Skeletal muscle tissue (tissue), 4 donors: ENCODE data around the gene ESRRA. TPM values are rescaled to one million over a fixed set of nuclear protein-coding genes. Genes with fewer than 3 reads are reported as not detected.
A peak's percentile ranks its signal among the peaks of the same experiment; 100 is the strongest.

Experiments
- H3K27ac ChIP-seq: one replicate; pipeline ENCODE4 v1.7.0; 2013; ENCODE audit warnings: mild to moderate bottlenecking, low read depth, low read length, inconsistent platforms
- H3K27me3 ChIP-seq, 3 donors: one replicate each; pipeline ENCODE4 v1.7.0; 2013; ENCODE audit warnings: low read length in 3 of 3; ENCODE audit not compliant: control insufficient read depth in 3 of 3, insufficient read depth in 3 of 3
- H3K36me3 ChIP-seq, 3 donors: one replicate each; pipeline ENCODE4 v1.7.0; 2013; ENCODE audit warnings: low read length in 3 of 3; ENCODE audit not compliant: control insufficient read depth in 3 of 3, insufficient read depth in 3 of 3
- H3K4me1 ChIP-seq, 3 donors: one replicate each; pipeline ENCODE4 v1.7.0; 2013; ENCODE audit warnings: low read length in 3 of 3, mild to moderate bottlenecking in 3 of 3; ENCODE audit not compliant: control insufficient read depth in 3 of 3, insufficient read depth in 3 of 3
- H3K4me3 ChIP-seq, 3 donors: one replicate each; pipeline ENCODE4 v1.7.0; 2013; ENCODE audit warnings: low read length in 3 of 3
- H3K9ac ChIP-seq, 3 donors: one replicate each; pipeline ENCODE4 v1.7.0; 2013; ENCODE audit warnings: low read length in 3 of 3, mild to moderate bottlenecking in 3 of 3, moderate library complexity in 2 of 3, low read depth in 1 of 3
- H3K9me3 ChIP-seq, 3 donors: one replicate each; pipeline ENCODE4 v1.7.0; 2013; ENCODE audit warnings: low read length in 3 of 3; ENCODE audit not compliant: control insufficient read depth in 3 of 3
- total RNA-seq: library from RNA; depleted of rRNA; stranded (reverse); fragments of >200 nt; gene quantifications from one replicate; pipeline ENCODE4 v1.2.3, GENCODE V29; 2014
- donor health status: Osteomylitis.

ESRRA gene
- total RNA-seq, 1 donor from 2014 or later, result 35.0 TPM

DNA sequence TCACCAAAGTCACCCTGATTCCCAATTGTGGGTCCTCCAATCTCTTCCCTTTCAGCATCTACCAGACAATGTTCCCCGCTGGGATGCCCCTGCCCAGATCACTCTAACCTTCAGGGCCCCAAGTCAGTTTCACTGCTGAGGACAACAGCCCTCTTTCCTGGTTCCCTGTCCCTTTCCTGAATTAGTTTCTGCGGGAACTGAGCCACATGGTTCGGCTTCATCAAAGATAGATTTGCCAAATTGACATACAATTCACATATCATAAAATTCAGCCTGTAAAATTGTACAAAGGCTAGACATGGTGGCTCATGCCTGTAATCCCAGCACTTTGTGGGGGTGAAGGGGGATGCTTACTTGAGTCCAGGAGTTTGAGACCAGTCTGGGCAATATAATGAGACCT lies 22.7 kb downstream of the ESRRA start:
- H3K27me3 ChIP-seq, result no peaks in the 10 kb centered on the region
- peaks cover 0 to under 1% (median under 1%) of the 10 kb centered on the region in 3 donors for H3K36me3 ChIP-seq
- no peak overlapping the region for H3K27ac ChIP-seq
- peaks cover 15 to 20% (median 15%) of the 10 kb centered on the region in 3 donors for H3K4me1 ChIP-seq
- H3K9me3 ChIP-seq, result no peaks in the 10 kb centered on the region
- no peak overlapping the region for H3K4me3 ChIP-seq
- no peak overlapping the region for H3K9ac ChIP-seq

DNA sequence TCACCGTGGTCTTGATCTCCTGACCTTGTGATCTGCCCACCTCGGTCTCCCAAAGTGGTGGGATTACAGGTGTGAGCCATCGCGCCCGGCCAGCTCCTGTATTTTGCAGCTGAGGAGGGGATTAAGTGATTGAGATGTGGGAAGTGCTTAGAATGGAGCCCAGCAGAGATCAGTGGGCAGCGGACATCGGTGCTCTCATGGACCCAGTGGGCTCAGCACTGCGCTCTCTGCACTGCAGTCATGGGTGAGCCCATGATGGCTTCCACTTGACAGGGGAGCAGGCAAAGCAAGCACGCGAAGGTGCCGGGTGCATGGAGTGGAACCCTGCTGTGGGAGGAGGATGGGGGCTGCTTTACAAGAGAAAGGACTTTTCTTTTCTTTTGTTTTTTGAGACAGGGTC lies 25.6 kb downstream of the ESRRA start:
- no peak overlapping the region for H3K4me3 ChIP-seq
- no peak overlapping the region for H3K27ac ChIP-seq
- no peaks in the 10 kb centered on the region for H3K9me3 ChIP-seq
- H3K9ac ChIP-seq, result no peak overlapping the region
- no peaks in the 10 kb centered on the region for H3K36me3 ChIP-seq
- H3K27me3 ChIP-seq, result no peaks in the 10 kb centered on the region
- H3K4me1 ChIP-seq, result peaks cover 15 to 20% (median 15%) of the 10 kb centered on the region in 3 donors

DNA sequence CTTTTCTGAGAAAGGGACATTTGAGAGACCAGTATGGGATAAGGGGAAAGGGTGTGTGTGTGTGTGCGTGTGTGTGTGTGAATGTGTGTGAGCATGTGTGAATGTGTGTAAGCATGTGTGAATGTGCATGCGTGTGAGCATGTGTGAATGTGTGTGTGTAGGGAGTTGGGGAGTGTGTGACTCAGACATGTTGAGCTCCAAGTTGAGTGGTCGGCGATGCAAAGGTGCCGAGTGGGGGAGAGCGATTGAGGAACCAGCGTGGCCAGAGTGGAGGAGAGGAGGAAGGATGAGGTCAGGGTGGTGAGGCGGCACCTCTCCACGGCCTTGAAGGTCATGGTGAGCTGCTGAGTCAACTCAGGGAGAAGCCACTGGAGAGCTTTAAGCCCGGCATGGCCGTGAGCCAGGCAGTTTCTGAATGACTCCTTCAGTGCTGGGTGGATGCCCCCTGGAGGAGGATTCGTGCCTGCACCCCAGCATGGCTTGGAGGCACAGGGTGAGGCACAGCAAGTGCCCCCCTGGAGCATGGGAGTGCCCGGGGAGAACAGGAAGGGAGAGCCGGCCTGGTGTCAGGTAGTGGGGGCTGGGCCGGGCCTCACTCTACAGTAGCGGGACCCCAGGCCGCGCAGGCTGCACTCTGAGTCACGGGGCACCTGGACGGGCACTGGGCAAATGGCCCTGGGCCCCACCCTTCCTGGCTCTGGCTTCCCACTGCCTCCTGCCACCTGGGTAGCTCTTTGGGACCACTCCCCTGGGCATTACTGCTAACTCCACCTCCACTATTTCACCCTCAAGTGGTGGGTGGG lies 26.4 kb downstream of the ESRRA start:
- Histone ChIP-seq H3K4me3 (peak overlapping the region in 1 of 3 donors; percentile 45), H3K27me3 (no peaks in the 10 kb centered on the region), H3K27ac (no peak overlapping the region), H3K9ac (peak overlapping the region in 1 of 3 donors; percentile 40), H3K9me3 (no peaks in the 10 kb centered on the region), H3K4me1 (peaks cover 15 to 20% (median 15%) of the 10 kb centered on the region in 3 donors), H3K36me3 (no peaks in the 10 kb centered on the region)

DNA sequence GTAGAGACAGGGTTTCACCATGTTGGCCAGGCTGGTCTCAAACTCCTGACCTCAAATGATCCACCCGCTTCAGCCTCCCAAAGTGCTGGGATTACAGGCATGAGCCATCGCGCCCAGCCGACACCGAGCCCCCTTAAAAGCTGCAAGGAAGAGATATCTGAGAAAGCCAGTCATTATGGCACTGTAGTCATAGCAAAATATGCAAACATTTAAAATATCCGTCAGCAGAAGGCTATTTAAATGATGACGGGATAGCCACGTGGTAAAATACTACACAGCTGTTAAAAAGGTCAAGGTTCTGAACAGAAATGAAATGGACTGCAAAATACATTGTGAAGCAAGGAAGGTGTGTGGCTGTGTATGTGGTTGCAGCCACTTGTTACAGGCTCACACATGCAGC lies 28.2 kb downstream of the ESRRA start:
- no peaks in the 10 kb centered on the region for H3K36me3 ChIP-seq
- H3K27ac ChIP-seq, result no peak overlapping the region
- H3K9ac ChIP-seq, result no peak overlapping the region
- H3K9me3 ChIP-seq, result no peaks in the 10 kb centered on the region
- no peak overlapping the region for H3K4me3 ChIP-seq
- no peaks in the 10 kb centered on the region for H3K27me3 ChIP-seq
- peaks cover 15 to 20% (median 15%) of the 10 kb centered on the region in 3 donors for H3K4me1 ChIP-seq

DNA sequence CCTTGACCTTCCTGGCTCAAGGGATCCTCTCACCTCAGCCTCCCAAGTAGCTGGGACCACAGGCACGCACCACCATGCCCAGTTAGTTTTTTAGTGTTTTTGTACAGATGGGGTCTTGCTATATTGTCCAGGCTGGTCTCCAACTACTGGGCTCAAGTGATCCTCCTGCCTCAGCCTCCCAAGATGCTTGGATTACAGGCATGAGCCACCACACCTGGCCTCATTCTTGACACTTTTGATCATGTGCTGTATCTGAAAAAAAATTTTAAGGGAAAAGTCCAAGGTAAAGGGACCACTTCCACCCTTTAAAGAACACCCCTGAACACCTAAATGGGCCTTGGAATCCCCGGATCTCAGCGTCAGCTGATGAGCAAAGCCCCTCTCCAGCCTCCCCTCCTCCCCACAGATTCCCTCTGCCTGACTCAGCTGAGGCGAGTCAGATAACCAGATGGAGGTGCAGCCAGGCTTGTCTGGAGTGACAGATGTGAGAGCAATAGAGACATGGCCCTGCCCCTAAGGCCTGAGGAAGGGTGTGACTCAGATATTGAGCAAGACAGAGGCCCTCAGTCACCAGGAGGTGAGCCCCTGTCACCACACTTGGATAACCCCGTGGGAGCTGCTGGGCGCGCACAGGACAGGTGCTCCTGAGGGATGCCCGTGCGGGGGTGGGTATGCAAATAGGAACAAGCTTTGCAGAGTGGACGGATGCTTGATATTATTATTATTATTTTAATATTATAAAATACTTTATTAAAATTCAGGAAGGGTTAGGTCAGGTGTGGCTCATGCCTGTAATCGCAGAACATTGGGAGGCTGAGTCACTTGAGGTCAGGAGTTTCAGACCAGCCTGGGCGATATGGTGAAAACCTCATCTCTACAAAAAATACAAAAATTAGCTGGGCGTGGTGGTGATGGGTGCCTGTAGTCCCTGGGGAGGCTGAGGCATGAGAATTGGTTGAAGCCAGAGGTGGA lies 29.7 kb downstream of the ESRRA start:
- Histone ChIP-seq H3K4me3 (no peak overlapping the region), H3K27ac (no peak overlapping the region), H3K27me3 (no peaks in the 10 kb centered on the region), H3K36me3 (no peaks in the 10 kb centered on the region), H3K4me1 (peaks cover 5 to 9% (median 6%) of the 10 kb centered on the region in 3 donors), H3K9ac (no peak overlapping the region), H3K9me3 (no peaks in the 10 kb centered on the region)

DNA sequence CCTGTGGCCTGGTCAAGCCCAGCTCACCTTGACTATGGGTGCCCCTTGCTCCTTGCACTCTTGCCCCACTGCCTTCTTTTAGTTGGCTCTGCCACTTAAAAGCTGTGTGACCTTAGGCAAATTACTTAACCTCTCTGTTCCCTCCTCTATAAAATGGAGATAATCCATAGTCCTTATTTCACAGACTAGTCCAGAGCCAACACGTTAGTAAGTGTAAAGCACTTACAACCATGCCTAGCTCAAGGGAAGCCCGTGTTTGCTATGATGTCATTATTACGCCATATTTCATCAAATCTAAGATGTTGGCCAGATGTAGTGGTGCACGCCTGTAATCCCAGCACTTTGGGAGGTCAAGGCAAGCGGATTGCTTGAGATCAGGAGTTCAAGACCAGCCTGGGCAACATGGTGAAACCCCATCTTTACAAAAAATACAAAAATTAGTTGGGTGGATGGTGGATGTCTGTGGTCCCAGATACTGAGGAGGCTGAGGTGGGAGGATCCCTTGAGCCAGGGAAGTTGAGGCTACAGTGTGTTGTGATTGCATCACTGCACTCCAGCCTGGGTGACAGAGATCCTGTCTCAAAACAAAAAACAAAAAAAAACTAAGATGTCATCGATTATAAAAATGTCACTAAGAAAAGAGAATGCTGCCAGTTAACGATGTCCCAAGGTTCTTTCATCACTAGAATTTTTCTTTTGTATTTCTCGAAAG lies 32.4 kb downstream of the ESRRA start:
- Histone ChIP-seq H3K9ac (no peak overlapping the region), H3K4me1 (peaks cover 6 to 7% (median 6%) of the 10 kb centered on the region in 3 donors), H3K9me3 (no peaks in the 10 kb centered on the region), H3K27me3 (no peaks in the 10 kb centered on the region), H3K4me3 (no peak overlapping the region), H3K27ac (no peak overlapping the region), H3K36me3 (no peaks in the 10 kb centered on the region)

DNA sequence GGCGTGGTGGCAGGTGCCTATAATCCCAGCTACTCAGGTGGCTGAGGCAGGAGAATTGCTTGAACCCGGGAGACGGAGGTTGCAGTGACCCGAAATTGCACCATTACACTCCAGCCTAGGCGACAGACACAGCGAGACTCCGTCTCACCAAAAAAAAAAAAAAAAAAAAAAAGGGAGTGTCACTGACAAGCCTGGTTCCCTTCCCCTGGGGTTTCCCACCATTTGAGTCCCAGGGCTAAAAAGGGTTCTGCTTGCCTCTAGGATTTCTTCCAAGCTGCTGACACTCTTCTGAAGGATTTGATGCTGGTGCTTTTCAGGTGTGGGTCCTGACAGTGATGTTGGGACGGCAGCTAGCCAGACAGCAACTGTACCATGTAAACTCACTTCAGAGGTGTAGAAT lies 33.4 kb downstream of the ESRRA start:
- H3K9me3 ChIP-seq, result no peaks in the 10 kb centered on the region
- H3K9ac ChIP-seq, result no peak overlapping the region
- no peak overlapping the region for H3K27ac ChIP-seq
- no peaks in the 10 kb centered on the region for H3K36me3 ChIP-seq
- no peaks in the 10 kb centered on the region for H3K27me3 ChIP-seq
- no peak overlapping the region for H3K4me3 ChIP-seq
- peaks cover 6 to 11% (median 7%) of the 10 kb centered on the region in 3 donors for H3K4me1 ChIP-seq

DNA sequence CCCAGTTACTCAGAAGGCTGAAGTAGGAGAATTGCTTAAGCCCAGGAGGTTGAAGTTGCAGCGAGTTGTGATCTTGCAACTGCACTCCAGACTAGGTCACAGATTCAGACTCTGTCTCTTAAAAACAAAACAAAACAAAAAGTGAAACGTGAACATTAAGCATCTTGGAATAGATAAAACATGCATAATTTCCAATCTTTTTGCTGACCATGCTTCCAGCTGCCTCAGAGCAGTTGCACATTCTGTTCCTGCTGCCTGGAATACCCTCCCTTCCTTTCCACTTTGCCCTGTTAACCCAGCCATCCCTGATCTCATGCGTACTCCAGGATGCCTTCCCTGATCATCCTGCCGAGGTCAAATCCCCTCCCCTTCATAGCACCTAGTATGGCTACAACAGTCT lies 34.0 kb downstream of the ESRRA start:
- Histone ChIP-seq H3K4me3 (no peak overlapping the region), H3K36me3 (no peaks in the 10 kb centered on the region), H3K9me3 (no peaks in the 10 kb centered on the region), H3K27me3 (no peaks in the 10 kb centered on the region), H3K9ac (no peak overlapping the region), H3K4me1 (peaks cover 6 to 11% (median 7%) of the 10 kb centered on the region in 3 donors), H3K27ac (no peak overlapping the region)

DNA sequence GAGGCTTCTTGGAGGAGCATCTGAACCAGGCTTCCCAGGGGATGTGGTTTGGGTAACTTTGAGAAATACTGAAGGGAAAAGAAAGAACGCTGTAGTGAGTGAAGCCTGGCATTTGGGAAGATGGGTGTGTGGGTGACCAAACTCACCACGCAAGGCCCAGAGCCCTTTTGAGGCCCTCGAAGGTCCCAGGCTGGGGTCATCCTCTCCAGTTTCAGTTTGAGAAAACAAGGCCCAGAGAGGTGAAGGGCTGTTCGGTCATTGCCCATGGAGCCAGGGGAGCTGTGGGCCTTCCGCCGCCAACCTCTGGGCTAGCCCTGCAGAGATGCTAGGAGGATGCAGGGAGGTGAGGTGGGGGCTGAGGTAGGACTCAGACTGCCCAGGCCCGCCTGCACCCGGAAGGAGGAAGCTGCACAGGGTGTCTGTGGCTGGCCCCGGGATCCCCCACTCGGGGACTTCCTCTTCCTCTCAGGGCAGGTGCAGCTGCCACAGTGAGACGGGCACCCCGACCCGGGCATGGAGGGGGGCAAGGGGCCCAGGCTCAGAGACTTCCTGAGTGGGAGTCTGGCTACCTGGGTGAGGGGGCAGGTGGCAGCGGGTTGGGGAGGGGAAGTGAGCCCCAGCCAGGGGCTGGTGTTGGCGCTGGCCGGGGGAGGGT lies 34.6 kb downstream of the ESRRA start, which contains the start of gene CCDC88B:
Gene CCDC88B, plus strand, starts transcription at position 451 of the 655 bp plus-strand sequence. Its CDS starts 63 bp downstream, at position 514.
- no peak within 1 kb of the TSS for H3K4me3 ChIP-seq
- no peaks in the 10 kb centered on the region for H3K9me3 ChIP-seq
- peaks cover 6 to 11% (median 7%) of the 10 kb centered on the region in 3 donors for H3K4me1 ChIP-seq
- no peak within 1 kb of the TSS for H3K27ac ChIP-seq
- no peaks in the 10 kb centered on the region for H3K27me3 ChIP-seq
- H3K36me3 ChIP-seq, result no peaks in the 10 kb centered on the region
- no peak within 1 kb of the TSS for H3K9ac ChIP-seq
